ENCODE results near the gene PRKCZ.

The PRKCZ gene

DNA sequence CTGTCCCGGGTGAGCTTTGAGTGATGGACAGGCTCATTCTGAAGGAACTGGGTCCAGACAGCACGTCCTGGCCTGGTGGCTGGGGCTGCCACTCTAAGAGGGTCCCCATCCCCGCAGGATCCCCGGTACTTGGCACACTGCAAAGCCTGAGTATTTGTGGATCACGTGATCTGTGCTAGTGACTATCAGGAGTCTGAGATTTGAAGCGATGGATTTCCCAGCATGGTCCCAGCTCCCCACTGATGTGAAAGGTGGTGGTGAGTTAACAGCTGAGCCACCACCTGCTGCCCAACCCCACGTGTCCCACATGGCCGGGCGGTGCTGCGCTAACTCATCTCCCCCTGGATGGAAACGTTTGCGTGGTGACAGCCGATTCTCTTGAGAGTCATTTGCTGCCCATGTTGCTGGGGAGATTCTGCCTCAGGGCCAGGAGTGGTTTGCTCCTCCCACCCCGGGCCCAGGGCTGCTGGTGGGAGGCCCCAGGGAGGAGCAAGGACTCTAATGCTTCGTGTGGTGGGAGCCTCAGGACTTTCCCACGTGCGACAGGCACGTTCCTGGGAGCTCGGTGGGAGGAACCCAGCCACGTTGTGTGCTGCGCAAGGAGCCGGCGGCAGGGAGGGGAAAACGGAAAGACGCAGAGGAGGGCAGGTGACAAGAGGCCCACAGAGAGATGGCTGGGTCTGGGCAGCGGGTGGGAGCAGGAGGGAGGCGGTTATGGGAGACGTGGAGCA is 129.2 kb downstream of the PRKCZ start:
- TF ChIP-seq, protein P1, sequence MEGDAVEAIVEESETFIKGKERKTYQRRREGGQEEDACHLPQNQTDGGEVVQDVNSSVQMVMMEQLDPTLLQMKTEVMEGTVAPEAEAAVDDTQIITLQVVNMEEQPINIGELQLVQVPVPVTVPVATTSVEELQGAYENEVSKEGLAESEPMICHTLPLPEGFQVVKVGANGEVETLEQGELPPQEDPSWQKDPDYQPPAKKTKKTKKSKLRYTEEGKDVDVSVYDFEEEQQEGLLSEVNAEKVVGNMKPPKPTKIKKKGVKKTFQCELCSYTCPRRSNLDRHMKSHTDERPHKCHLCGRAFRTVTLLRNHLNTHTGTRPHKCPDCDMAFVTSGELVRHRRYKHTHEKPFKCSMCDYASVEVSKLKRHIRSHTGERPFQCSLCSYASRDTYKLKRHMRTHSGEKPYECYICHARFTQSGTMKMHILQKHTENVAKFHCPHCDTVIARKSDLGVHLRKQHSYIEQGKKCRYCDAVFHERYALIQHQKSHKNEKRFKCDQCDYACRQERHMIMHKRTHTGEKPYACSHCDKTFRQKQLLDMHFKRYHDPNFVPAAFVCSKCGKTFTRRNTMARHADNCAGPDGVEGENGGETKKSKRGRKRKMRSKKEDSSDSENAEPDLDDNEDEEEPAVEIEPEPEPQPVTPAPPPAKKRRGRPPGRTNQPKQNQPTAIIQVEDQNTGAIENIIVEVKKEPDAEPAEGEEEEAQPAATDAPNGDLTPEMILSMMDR (IDR thresholded peaks at IDR 0.05), result no peak
- H3K27me3 ChIP-seq, result no peaks in the 10 kb centered on the region
- H3K9me3 ChIP-seq, result no peaks in the 10 kb centered on the region
- no peak overlapping the region for H3K4me3 ChIP-seq (ENCODE audit: low read depth in 1 of 2, low read length in 1 of 2)
- H3K27ac ChIP-seq, result no peak overlapping the region
- H3K4me1 ChIP-seq (ENCODE audit: control insufficient read depth in 1 of 2, insufficient read depth in 1 of 2, low read depth in 1 of 2, low read length in 1 of 2), result peaks cover 6 to 7% of the 10 kb centered on the region in 2 experiments
- peaks cover 38% of the 10 kb centered on the region for H3K36me3 ChIP-seq

DNA sequence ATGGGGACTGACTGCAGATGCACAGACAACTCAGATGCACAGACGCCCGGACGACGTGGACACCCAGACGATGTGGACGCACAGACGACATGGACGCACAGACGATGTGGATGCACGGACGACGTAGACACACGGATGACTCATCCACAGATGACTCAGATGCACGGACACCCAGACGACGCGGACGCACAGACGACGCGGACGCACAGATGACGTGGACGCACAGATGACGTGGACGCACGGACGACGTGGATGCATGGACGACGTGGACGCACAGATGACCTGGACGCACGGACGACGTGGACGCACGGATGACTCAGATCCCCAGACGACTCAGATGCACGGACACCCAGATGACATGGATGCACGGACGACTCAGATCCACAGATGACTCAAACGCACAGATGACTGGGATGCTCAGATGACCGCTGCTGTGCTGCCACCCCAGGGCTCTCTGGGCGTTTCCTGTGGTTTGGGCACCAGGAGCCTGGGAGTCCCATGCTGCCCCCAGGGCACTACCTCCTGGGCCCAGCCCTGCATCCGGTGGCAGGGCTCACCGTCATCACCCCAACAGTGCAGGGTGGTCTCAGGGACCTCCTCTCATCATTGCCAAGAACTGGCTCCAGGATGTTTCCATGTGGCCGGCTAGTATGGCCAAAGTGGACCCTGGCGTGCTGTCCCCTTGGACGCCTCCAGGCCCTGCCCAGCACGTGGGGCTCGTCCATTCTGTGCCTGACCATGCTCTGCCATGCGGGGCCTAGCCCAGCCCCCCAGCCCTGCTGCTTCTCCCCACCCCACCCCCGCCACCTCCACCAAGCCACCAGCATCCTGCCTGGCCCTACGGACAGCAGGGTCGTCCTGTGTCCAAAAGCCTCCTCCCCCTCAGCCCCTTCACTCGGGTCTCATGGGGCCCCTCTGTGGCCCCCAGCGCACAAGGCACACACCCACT is 130.4 kb downstream of the PRKCZ start:
- TF ChIP-seq, protein P1 (IDR thresholded peaks at IDR 0.05), result no peak
- Histone ChIP-seq H3K36me3 (peaks cover 49% of the 10 kb centered on the region), H3K4me1 (ENCODE audit: control insufficient read depth in 1 of 2, insufficient read depth in 1 of 2, low read depth in 1 of 2, low read length in 1 of 2) (peaks cover 0 to 5% of the 10 kb centered on the region in 2 experiments), H3K4me3 (ENCODE audit: low read depth in 1 of 2, low read length in 1 of 2) (no peak overlapping the region), H3K27ac (no peak overlapping the region), H3K27me3 (no peaks in the 10 kb centered on the region), H3K9me3 (no peaks in the 10 kb centered on the region)

GRCh38 chr1:2181271-2181670 is 131.1 kb downstream of the PRKCZ start:
- H3K27me3 ChIP-seq, result no peaks in the 10 kb centered on the region
- H3K27ac ChIP-seq, result no peak overlapping the region
- TF ChIP-seq, protein P1 (IDR thresholded peaks at IDR 0.05), result no peak
- H3K4me1 ChIP-seq (ENCODE audit: control insufficient read depth in 1 of 2, insufficient read depth in 1 of 2, low read depth in 1 of 2, low read length in 1 of 2), result peaks cover 0 to 5% of the 10 kb centered on the region in 2 experiments
- H3K36me3 ChIP-seq, result peaks cover 53% of the 10 kb centered on the region
- H3K4me3 ChIP-seq (ENCODE audit: low read depth in 1 of 2, low read length in 1 of 2), result no peak overlapping the region
- no peaks in the 10 kb centered on the region for H3K9me3 ChIP-seq

DNA sequence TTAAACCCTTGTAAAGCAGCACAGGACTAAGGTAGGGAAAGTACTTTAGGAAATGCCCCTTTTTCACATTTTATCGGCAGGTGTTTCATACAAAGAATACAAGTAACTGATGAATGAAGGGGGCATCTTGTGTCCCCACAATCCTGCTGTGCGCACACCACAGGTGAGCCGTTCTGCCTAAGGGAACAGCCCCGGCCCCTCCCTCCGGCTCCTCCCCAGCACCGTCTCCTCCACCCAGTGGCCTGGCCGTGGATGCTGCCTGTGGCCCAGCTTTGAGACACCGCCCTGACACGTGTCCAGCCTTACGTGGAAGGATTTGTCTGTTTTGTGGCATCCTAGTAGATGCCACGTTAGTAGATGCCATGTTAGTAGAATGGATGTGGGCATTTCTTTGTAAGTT is 131.5 kb downstream of the PRKCZ start:
- Histone ChIP-seq H3K4me1 (ENCODE audit: control insufficient read depth in 1 of 2, insufficient read depth in 1 of 2, low read depth in 1 of 2, low read length in 1 of 2) (peaks cover 0 to 5% of the 10 kb centered on the region in 2 experiments), H3K36me3 (peaks cover 58% of the 10 kb centered on the region), H3K4me3 (ENCODE audit: low read depth in 1 of 2, low read length in 1 of 2) (no peak overlapping the region), H3K27ac (no peak overlapping the region), H3K27me3 (no peaks in the 10 kb centered on the region), H3K9me3 (no peaks in the 10 kb centered on the region)
- TF ChIP-seq, protein P1 (IDR thresholded peaks at IDR 0.05), result no peak

- TF ChIP-seq, protein P1 (IDR thresholded peaks at IDR 0.05), result no peak
- Histone ChIP-seq H3K27ac (no peak overlapping the region), H3K4me1 (ENCODE audit: control insufficient read depth in 1 of 2, insufficient read depth in 1 of 2, low read depth in 1 of 2, low read length in 1 of 2) (peaks cover 0 to 5% of the 10 kb centered on the region in 2 experiments), H3K27me3 (no peaks in the 10 kb centered on the region), H3K4me3 (ENCODE audit: low read depth in 1 of 2, low read length in 1 of 2) (no peak overlapping the region), H3K36me3 (peaks cover 57% of the 10 kb centered on the region), H3K9me3 (no peaks in the 10 kb centered on the region)
Observed at GRCh38 chr1:2182376-2182775, 132.2 kb downstream of the PRKCZ start.
